Spleen (tissue), 7 donors: ENCODE measurements around the gene CARHSP1.

Source experiments
- POLR2A ChIP-seq, 3 donors: fragments of 450-650 bp; IDR thresholded peaks; one replicate each; pipeline ENCODE4 v1.5.1; 2017; ENCODE audit warnings: antibody characterized with exemption in 3 of 3, mild to moderate bottlenecking in 1 of 3
- POLR2AphosphoS5 ChIP-seq, 3 donors: sonication (generic); formaldehyde crosslinking; IDR thresholded peaks; one replicate each; pipeline ENCODE4 v1.5.1; 2017; ENCODE audit warnings: antibody characterized with exemption in 3 of 3
- TF ChIP-seq, protein P1 (sequence below), 11 experiments: fragments of 200-600 bp in 7 of 11; fragments of 450-650 bp in 4 of 11; sonication (generic) in 4 of 11; IDR thresholded peaks in 8 of 11; conservative IDR thresholded peaks in 3 of 11; 1 replicate in 7 of 11; 2 replicates in 4 of 11; pipeline versions ENCODE4 v1.4.0 to v1.8.0; 2016 to 2021; ENCODE audit warnings: antibody characterized with exemption in 11 of 11, inconsistent platforms in 4 of 11, mild to moderate bottlenecking in 1 of 11
- donor health status: DM: no; HTN: no; CAD: no; lungs with moderate emphysema.
- donor health status: DM: no; HTN: no; CAD: no.
- donor health status: DM: no; HTN: no; CAD: no.

DNA sequence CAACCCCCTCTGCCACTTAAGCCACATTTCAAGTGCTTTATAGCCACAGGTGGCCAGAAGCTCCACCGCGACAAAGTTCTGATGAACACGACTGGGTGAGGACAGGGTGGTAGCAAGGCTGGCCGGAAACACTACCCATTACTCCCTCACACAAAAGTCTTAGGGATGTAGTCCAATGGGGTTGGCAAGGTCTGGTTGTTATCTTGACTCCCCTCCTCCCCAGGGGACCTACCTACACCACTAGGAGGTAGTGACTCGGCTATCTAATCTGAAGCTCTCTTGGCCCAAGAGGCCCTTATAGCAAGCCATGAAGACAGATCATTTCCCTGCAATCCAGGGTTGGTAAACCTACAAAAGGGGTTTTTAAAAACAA is 21.7 kb upstream of the CARHSP1 start:
- TF ChIP-seq, protein P1, sequence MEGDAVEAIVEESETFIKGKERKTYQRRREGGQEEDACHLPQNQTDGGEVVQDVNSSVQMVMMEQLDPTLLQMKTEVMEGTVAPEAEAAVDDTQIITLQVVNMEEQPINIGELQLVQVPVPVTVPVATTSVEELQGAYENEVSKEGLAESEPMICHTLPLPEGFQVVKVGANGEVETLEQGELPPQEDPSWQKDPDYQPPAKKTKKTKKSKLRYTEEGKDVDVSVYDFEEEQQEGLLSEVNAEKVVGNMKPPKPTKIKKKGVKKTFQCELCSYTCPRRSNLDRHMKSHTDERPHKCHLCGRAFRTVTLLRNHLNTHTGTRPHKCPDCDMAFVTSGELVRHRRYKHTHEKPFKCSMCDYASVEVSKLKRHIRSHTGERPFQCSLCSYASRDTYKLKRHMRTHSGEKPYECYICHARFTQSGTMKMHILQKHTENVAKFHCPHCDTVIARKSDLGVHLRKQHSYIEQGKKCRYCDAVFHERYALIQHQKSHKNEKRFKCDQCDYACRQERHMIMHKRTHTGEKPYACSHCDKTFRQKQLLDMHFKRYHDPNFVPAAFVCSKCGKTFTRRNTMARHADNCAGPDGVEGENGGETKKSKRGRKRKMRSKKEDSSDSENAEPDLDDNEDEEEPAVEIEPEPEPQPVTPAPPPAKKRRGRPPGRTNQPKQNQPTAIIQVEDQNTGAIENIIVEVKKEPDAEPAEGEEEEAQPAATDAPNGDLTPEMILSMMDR (IDR thresholded peaks at IDR 0.05 in 8 of 11, conservative IDR thresholded peaks at IDR 0.05 in 3 of 11) = no peak
- TF ChIP-seq POLR2A (IDR thresholded peaks at IDR 0.05) (no peak), POLR2AphosphoS5 (IDR thresholded peaks at IDR 0.05) (no peak)
